Nucleus accumbens (tissue), 56 donors: ENCODE data around the gene TOR1A.

Source experiments
- DNase-seq, 56 donors: peaks; one replicate each; lab custom pipeline; 2025; lab: John Stamatoyannopoulos, UW

TOR1A gene

GRCh38 chr9:129853614-129854013 is 29.7 kb upstream of the TOR1A start:
- no peak for DNase-seq

- no peak for DNase-seq
Measured at GRCh38 chr9:129852579-129852978, 28.6 kb upstream of the TOR1A start.

GRCh38 chr9:129851821-129852220 is 27.9 kb upstream of the TOR1A start:
- no peak for DNase-seq

GRCh38 chr9:129850821-129851550 is 27.1 kb upstream of the TOR1A start:
- no peak for DNase-seq

- no peak for DNase-seq
Measured at GRCh38 chr9:129849901-129850300, 26.0 kb upstream of the TOR1A start.

- no peak for DNase-seq
Measured at GRCh38 chr9:129848712-129849441, 24.9 kb upstream of the TOR1A start.

GRCh38 chr9:129845373-129845772 is 21.4 kb upstream of the TOR1A start:
- DNase-seq, result no peak

- DNase-seq, result no peak
Measured at GRCh38 chr9:129841071-129841470, 17.1 kb upstream of the TOR1A start.

GRCh38 chr9:129840034-129840433 is 16.1 kb upstream of the TOR1A start:
- DNase-seq, result no peak

- peak in 1 of 56 donors; percentile 2 for DNase-seq
Measured at GRCh38 chr9:129839324-129840023, 15.5 kb upstream of the TOR1A start.

- DNase-seq, result peak in 1 of 56 donors; percentile 3
Measured at GRCh38 chr9:129838707-129839259, 14.8 kb upstream of the TOR1A start.

GRCh38 chr9:129836311-129837007 is 12.5 kb upstream of the TOR1A start:
- peak in 5 of 56 donors; percentile 4 to 18 (median 13) for DNase-seq

- DNase-seq, result peak in 1 of 56 donors; percentile 22
Measured at GRCh38 chr9:129835860-129836223, 11.9 kb upstream of the TOR1A start.

- peak; percentile 33 to 97 (median 90) for DNase-seq
Measured at GRCh38 chr9:129835128-129835859, 11.4 kb upstream of the TOR1A start, which contains the start of the genes C9orf78 and USP20. Gene C9orf78, minus strand, starts transcription at chr9:129835275. Its CDS starts 54 bp downstream, at chr9:129835221. Gene USP20, plus strand, starts transcription at chr9:129835458. Its CDS starts 17,098 bp downstream, at chr9:129852556.

- peak in 1 of 56 donors; percentile 15 for DNase-seq
Measured at GRCh38 chr9:129834489-129835127, 10.7 kb upstream of the TOR1A start.

GRCh38 chr9:129832982-129833381 is 9.0 kb upstream of the TOR1A start:
- DNase-seq, result no peak

GRCh38 chr9:129828969-129829368 is 5.0 kb upstream of the TOR1A start:
- DNase-seq, result no peak

GRCh38 chr9:129828051-129828450 is 4.1 kb upstream of the TOR1A start:
- DNase-seq, result no peak

GRCh38 chr9:129826759-129827158 is 2.8 kb upstream of the TOR1A start:
- DNase-seq, result no peak
